ENCODE data around the gene C6orf132. TPM values are rescaled to one million over a fixed set of nuclear protein-coding genes. Genes with fewer than 3 reads are reported as not detected.

C6orf132 gene
- total RNA-seq, 1 donor from 2014 or later: 0.26 TPM

- Mint-ChIP-seq H3K9me3 (no peaks in the 10 kb centered on the region), H3K27ac (ENCODE audit: unreplicated experiment) (no peak overlapping the region), H3K4me3 (no peak overlapping the region), H3K27me3 (ENCODE audit: low read depth) (peaks cover 4% of the 10 kb centered on the region), H3K36me3 (ENCODE audit: low read depth) (no peaks in the 10 kb centered on the region), H3K4me1 (peaks cover 8% of the 10 kb centered on the region)
- no peak for TF ChIP-seq CTCF (conservative IDR thresholded peaks at IDR 0.05)
- DNase-seq (ENCODE audit: low read depth, low spot score): no peak
Measured at GRCh38 chr6:42159431-42160024, 17.1 kb upstream of the C6orf132 start.

DNA sequence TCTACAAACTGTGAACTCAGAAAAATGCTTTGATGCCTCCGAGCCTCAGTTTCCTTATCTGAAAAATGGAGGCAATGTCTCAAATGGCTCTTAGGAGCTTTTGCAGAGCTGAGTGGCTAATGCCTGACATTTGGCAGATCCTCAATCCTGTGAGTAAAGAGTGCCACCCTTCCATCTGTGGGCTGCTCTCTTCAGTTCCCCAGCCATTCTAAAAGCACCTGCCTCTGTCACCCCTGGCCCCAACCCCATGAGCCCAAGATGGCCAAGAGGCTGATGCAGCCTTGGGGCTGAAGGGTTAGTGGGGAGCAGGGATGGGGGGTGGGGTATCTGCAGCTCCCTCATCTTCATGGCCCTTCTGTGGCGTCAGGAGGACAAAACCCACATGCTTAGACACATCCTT is 16.2 kb upstream of the C6orf132 start:
- H3K4me1 Mint-ChIP-seq: peaks cover 8% of the 10 kb centered on the region
- no peak for TF ChIP-seq CTCF (conservative IDR thresholded peaks at IDR 0.05)
- no peak for DNase-seq (ENCODE audit: low read depth, low spot score)
- no peaks in the 10 kb centered on the region for H3K36me3 Mint-ChIP-seq (ENCODE audit: low read depth)
- H3K27ac Mint-ChIP-seq (ENCODE audit: unreplicated experiment): no peak overlapping the region
- H3K27me3 Mint-ChIP-seq (ENCODE audit: low read depth): peaks cover 7% of the 10 kb centered on the region
- no peak overlapping the region for H3K4me3 Mint-ChIP-seq
- no peaks in the 10 kb centered on the region for H3K9me3 Mint-ChIP-seq

DNA sequence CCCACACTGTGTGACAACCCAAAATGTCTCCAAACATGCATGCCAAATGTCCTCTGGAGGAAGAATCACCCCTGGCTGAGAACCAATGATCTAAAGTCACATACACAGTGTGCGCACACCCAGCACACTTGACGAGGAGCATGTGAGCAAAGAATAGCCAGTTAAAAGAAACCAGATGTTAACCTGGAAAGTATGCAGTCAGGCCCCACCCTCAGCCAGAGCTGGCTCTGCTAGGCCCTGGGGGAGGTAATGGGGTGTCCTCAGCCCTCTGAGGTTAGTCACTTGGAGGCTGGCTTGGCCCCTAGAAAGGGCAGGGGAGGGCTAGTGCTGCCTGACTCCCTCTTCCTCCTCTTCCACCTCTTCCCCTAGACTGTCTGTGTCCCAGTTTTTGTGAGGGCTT is 15.6 kb upstream of the C6orf132 start:
- no peak overlapping the region for H3K27ac Mint-ChIP-seq (ENCODE audit: unreplicated experiment)
- H3K4me1 Mint-ChIP-seq: peaks cover 8% of the 10 kb centered on the region
- no peak for TF ChIP-seq CTCF (conservative IDR thresholded peaks at IDR 0.05)

GRCh38 chr6:42156638-42157037 is 14.2 kb upstream of the C6orf132 start:
- Mint-ChIP-seq H3K27me3 (ENCODE audit: low read depth) (peaks cover 15% of the 10 kb centered on the region), H3K27ac (ENCODE audit: unreplicated experiment) (peak overlapping the region; percentile 50), H3K4me1 (peaks cover 5% of the 10 kb centered on the region), H3K4me3 (no peak overlapping the region), H3K9me3 (no peaks in the 10 kb centered on the region), H3K36me3 (ENCODE audit: low read depth) (no peaks in the 10 kb centered on the region)
- no peak for DNase-seq (ENCODE audit: low read depth, low spot score)
- no peak for TF ChIP-seq CTCF (conservative IDR thresholded peaks at IDR 0.05)

More for the DNA sequence above, 15.6 kb upstream of the C6orf132 start:
- Mint-ChIP-seq H3K9me3 (no peaks in the 10 kb centered on the region), H3K36me3 (ENCODE audit: low read depth) (no peaks in the 10 kb centered on the region), H3K4me3 (no peak overlapping the region), H3K27me3 (ENCODE audit: low read depth) (peaks cover 9% of the 10 kb centered on the region)
- no peak for DNase-seq (ENCODE audit: low read depth, low spot score)

GRCh38 chr6:42155293-42155692 is 12.9 kb upstream of the C6orf132 start:
- no peak for DNase-seq (ENCODE audit: low read depth, low spot score)
- H3K9me3 Mint-ChIP-seq: no peaks in the 10 kb centered on the region
- H3K36me3 Mint-ChIP-seq (ENCODE audit: low read depth): no peaks in the 10 kb centered on the region
- no peak for TF ChIP-seq CTCF (conservative IDR thresholded peaks at IDR 0.05)
- peaks cover 12% of the 10 kb centered on the region for H3K27me3 Mint-ChIP-seq (ENCODE audit: low read depth)
- no peak overlapping the region for H3K27ac Mint-ChIP-seq (ENCODE audit: unreplicated experiment)
- no peaks in the 10 kb centered on the region for H3K4me1 Mint-ChIP-seq
- no peak overlapping the region for H3K4me3 Mint-ChIP-seq
